Limb (tissue), 2 donors: ENCODE results near the gene TMEM150A.
A peak's percentile ranks its signal among the peaks of the same experiment; 100 is the strongest.
"Not testable (repeated sequence)": the region's sequence is repeated elsewhere in the genome, so short reads cannot be mapped to it uniquely, and the experiment has no call there.

ENCODE experiments used
- DNase-seq, 2 donors: peaks; one replicate each; pipeline ENCODE4 v3.0.0-alpha.2; 2016; ENCODE audit errors: extremely low spot score in 2 of 2

TMEM150A gene

DNA sequence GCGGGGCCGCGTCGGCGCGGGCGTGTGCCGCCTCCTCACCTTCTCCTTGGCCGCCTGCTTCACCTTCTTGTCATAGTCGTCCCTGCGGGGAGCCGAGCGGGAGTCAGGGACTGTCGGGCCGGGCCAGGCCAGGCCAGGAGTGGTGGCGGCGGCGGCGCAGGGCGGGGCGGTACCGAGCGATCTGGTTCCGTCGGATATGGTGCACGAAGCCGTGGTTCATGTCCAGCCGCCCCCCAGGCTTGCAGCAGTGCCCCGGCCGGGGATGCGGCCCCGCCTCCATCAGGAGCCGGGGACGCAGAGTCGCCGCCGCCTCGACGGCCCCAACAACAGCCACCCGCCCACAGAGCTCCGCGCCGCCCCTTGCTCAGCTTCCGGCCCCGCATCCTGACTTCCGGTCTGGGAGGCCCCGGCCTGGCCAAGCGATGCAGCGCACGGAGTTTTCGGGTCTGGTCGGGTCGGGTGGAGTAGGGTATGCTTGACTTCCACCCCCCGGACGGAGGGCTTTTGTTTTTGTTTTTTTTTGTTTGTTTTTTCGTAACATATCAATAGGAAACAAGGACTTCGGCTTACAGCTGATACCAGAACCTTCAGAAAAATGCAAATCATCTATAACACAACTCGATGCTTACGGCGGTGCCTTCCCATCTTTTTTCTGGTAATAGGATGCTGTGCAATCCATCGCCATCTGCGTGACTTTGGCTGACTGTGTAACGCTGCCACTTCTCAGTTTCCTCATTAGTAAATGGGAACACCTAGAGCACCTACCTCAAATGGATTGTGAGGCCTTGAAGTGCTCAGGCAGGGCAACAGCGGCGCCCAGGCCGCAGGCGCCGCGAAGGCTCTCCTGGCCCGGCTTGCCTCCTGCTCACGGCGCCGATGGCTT is 9.4 kb upstream of the TMEM150A start, which contains the start of gene C2orf68:
Gene C2orf68, minus strand, starts transcription at position 362 of the 883 bp plus-strand sequence. Its CDS starts 82 bp downstream, at position 280.
- DNase-seq, result peak; percentile 93 to 94

GRCh38 chr2:85611217-85611704 is 8.8 kb upstream of the TMEM150A start:
- DNase-seq, result no peak

GRCh38 chr2:85607268-85608215 is 5.0 kb upstream of the TMEM150A start:
- DNase-seq, result no peak

GRCh38 chr2:85606116-85606455 is 3.6 kb upstream of the TMEM150A start:
- DNase-seq, result no peak

DNA sequence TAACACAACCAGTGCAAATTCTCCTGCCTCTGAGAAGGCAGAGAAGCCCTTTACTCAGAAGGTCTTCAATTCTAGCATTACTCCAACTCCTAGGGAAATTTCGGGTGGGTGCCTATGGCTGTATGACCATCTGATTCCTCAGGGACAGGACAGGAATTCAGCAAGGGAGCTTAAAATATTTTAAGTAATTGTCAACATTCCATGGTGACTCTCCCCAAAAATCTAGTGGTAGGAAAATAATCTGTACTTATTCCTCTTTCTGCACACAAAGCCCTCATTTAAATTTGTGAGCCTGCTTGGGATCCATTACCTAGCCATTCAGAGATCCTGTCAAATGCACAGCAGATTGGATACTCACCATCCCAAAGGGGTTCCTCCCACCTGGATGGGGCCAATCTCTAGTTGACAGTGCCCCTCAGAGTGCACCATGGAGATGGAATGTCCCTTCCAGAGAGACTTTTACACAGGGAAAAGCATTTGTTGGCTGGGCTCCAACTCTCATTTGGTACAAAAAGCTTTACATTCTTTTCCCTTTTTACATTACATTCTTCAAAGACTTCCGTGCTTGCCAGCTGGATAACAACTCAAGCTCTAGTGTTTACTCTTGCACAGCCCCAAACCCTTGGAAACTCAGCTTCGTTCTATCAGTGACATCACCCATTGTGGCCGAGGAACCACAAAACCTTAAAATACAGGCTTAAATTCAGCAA is 3.1 kb upstream of the TMEM150A start:
- DNase-seq, result no peak

DNA sequence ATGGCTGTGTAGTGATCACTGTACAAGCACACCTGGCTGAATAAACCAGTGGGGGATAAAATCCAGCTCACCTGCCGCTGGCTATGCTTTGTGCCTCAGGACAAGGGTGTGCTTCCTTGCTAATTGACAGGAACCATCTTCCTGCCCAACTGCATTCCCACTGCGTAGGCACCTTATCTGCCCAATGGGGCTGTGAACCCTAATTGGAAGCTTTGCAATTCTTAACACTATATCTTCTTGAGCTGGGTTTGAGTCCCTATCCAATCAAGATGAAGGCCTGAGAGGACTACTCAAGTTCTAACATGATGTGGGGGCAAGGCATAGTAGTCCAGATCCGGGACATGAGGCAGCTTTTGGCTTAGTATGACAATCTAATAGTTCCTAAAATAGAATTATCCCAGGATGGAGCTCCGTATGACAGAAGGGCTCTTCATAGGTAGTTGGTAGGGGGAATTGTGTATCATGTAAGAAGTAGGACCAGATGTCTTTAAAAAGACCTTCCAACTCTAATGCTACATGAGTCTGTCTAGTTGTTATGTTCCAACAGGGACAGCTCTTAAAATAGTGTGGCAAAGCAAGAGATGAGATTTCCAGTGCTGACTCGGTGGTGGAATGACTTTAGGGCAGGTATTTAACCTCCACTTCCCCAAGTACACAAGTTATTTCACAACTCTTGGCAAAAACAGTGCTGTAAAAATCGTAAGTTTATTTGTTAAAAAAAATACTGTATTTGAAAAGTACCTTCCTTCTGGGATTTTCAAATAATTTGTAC is 2.3 kb upstream of the TMEM150A start:
- DNase-seq, result no peak

GRCh38 chr2:85604133-85604444 is 1.6 kb upstream of the TMEM150A start:
- not testable (repeated sequence) for DNase-seq

DNA sequence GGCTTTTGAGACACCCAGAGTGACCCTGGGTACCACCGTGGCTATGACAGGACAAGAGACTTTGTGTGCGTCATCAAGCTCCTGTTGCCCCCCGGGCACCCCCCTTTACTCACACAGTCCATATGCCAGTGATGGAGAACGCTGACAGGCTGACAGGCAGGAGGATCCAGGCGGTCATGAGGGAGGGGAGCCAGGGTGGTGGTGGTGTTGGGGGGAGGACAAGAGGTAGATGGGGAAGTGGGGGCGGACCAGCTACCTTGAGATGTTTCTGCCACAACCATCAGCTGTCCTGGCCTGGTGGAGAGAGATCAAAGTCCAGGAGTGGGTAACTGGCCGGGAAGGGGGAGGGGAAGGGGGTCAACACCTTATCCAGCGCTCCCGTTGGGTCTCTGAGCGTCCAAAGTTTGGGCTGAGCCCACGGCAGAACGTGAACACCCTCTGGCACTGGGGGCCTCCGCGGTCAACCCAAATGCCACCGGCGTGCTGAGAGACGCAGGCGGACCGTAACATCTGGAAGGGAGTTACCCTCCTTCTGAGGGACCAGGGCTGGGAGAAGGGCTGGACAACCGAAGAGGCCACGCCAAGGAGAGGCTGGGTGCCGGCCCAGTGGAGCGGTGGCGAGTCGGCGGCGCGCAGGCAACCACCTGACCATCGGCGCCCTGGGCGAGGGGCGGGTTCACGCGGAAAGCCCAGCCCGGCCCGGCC is 575 bp downstream of the TMEM150A start:
- DNase-seq, result peak in 1 of 2 donors; percentile 45

- DNase-seq, result no peak
Observed at GRCh38 chr2:85600951-85601770, 1.3 kb downstream of the TMEM150A start.

GRCh38 chr2:85600235-85600575 is 2.3 kb downstream of the TMEM150A start:
- no peak for DNase-seq

DNA sequence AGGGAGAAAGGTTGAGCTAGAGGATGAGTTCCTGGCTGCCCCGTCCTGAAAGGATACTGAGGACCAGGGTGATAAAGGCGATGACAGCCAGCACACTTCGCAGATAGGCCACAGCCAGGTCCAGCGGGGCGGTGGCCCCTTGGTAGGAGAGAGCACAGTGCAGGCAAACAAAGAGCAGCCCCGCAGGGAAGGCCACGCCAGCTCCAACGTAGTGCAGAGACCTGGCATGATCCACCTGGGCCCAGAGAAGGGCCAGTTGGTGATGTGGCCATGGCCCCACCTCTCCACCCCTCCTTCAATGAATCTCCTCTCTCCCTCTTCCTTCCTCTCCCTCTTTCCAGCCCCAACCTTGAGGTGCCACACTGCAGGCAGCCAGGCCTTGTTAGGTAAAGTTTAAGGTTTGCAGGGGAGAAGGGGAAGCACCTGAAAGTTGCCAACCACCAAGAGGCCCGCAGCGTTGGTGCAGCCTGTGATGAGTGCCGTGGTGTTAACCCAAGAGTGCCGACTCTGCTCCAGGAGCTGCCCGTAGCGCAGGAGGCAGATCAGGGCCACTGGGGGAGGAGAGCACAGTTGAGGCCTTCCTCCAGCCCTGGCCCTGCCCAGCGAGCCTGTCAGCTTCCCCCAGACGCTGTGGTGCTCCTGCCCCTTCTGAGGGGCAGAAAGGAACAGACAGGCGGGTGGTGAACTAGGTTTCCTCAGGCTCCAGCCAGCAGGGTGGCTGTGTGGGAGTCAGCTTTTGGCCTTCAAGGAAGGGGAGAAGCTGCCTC is 2.8 kb downstream of the TMEM150A start:
- DNase-seq, result no peak

DNA sequence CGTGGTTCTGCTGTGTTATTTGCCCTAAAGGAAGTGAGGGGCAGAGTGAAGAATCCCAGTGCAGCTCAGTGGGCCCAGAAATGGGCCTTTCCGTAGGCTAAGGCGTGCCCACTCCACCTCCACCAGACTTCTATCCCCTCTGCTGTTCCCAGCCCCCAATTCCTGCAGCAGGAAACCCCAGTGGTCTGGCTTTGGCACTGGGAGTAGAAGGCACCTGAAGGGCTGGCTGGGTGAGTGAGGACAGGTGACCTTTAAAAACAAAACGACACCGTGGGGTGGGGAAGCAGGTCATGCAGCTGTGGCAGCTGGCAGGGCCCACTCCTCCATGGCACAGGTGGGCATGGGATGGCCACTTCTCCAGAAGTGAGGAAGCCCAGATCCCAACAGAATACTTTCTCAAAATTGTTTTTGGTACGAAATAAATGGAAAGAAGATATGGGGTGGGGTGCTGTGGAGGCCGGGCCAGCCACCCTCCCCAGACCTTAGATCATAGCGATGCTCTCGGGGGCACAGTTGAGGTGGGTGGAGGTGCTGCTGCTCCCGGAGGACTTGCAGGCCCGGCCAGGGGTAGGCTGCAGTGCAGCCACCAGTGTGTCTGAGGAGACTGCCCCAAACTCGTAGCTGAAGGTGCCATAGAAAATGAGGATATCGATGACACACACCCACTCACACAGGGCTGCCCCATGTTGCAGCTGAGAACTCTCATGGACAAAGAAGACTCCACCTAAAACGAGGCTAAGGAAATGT is 3.7 kb downstream of the TMEM150A start:
- DNase-seq, result no peak

- no peak for DNase-seq
Observed at GRCh38 chr2:85597241-85597640, 5.3 kb downstream of the TMEM150A start.

GRCh38 chr2:85596486-85597143 is 5.9 kb downstream of the TMEM150A start:
- DNase-seq, result no peak

DNA sequence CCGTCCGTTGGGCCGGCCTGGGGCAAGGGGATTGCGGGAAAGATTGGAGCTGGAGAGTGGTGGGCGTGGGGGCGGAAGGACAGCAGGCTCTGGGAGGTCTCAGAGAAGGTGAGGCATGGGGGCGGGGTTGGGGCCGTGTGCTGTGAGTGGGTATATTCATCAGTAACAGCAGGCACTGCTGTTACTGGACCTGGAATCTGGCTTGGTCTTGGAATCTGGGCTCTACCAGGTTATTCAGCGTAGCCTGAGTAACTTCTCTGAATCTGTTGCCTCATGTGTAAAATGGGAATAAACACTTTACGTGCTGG is 6.5 kb downstream of the TMEM150A start:
- no peak for DNase-seq

GRCh38 chr2:85595301-85596025 is 7.0 kb downstream of the TMEM150A start, which contains the start of gene RNF181:
TSS of gene RNF181 (plus strand) at chr2:85595745. CDS start at chr2:85595764, 19 bp downstream.
- DNase-seq, result peak; percentile 92 to 99
